ENCODE data around the gene TMEM163.

- no peak for TF ChIP-seq POLR2AphosphoS5 (IDR thresholded peaks at IDR 0.05; ENCODE audit: low read depth, low read length)
- no peak for TF ChIP-seq POLR2A (IDR thresholded peaks at IDR 0.05; ENCODE audit: low read depth, low read length)
These were observed 19.5 kb upstream of the TMEM163 start for GRCh38 chr2:134738141-134738870.
